HepG2 (cell line): ENCODE measurements around the gene PRDX3. TPM values are rescaled to one million over a fixed set of nuclear protein-coding genes. Genes with fewer than 3 reads are reported as not detected.
A peak's percentile ranks its signal among the peaks of the same experiment; 100 is the strongest.

ENCODE experiments used
- ARHGAP35 ChIP-seq: sonication (generic); formaldehyde crosslinking; IDR thresholded peaks from 2 replicates; pipeline ENCODE4 v1.9.0; 2022; ENCODE audit warnings: mild to moderate bottlenecking, inconsistent platforms, moderate library complexity, missing genetic modification reagents, borderline replicate concordance
- E2F1 ChIP-seq: sonication (generic); formaldehyde crosslinking; IDR thresholded peaks from 2 replicates; pipeline ENCODE4 v1.5.0; 2020; ENCODE audit warnings: missing genetic modification reagents
- NAIF1 ChIP-seq: sonication (generic); formaldehyde crosslinking; IDR thresholded peaks from 2 replicates; pipeline ENCODE4 v1.5.0; 2020; ENCODE audit warnings: mild to moderate bottlenecking, missing genetic modification reagents, borderline replicate concordance
- RBM22 ChIP-seq: fragments of 200-400 bp; formaldehyde crosslinking; optimal IDR thresholded peaks from 2 replicates; pipeline ENCODE3; 2017; ENCODE audit warnings: mild to moderate bottlenecking, low read length, moderate library complexity
- SSRP1 ChIP-seq: IDR thresholded peaks from 2 replicates; pipeline ENCODE4 v1.6.1; 2016; ENCODE audit warnings: control low read depth
- WIZ ChIP-seq: sonication (generic); formaldehyde crosslinking; IDR thresholded peaks from 2 replicates; pipeline ENCODE4 v1.5.1; 2020; ENCODE audit warnings: mild to moderate bottlenecking, missing genetic modification reagents
- ZBTB26 ChIP-seq: IDR thresholded peaks from 2 replicates; pipeline ENCODE4 v1.6.1; 2016; ENCODE audit warnings: missing compliant biosample characterization, missing genetic modification reagents, borderline replicate concordance
- ZBTB34 ChIP-seq: sonication (generic); formaldehyde crosslinking; IDR thresholded peaks from 2 replicates; pipeline ENCODE4 v1.8.0; 2022; ENCODE audit warnings: mild to moderate bottlenecking, missing genetic modification reagents
- ZFP1 ChIP-seq: IDR thresholded peaks from 2 replicates; pipeline ENCODE4 v1.6.1; 2016
- ZNF329 ChIP-seq: sonication (generic); formaldehyde crosslinking; IDR thresholded peaks from 2 replicates; pipeline ENCODE4 v1.9.0; 2021; ENCODE audit warnings: low read depth, mild to moderate bottlenecking, missing genetic modification reagents
- ZNF414 ChIP-seq: sonication (generic); formaldehyde crosslinking; IDR thresholded peaks from 2 replicates; pipeline ENCODE4 v1.5.0; 2020; ENCODE audit warnings: missing genetic modification reagents
- ZNF431 ChIP-seq: sonication (generic); formaldehyde crosslinking; IDR thresholded peaks from 2 replicates; pipeline ENCODE4 v1.9.0; 2022; ENCODE audit warnings: missing genetic modification reagents, low read depth, mild to moderate bottlenecking, borderline replicate concordance
- ZNF549 ChIP-seq: sonication (generic); formaldehyde crosslinking; IDR thresholded peaks from 2 replicates; pipeline ENCODE4 v1.5.0; 2020; ENCODE audit warnings: missing genetic modification reagents
- ZNF562 ChIP-seq: sonication (generic); formaldehyde crosslinking; IDR thresholded peaks from 2 replicates; pipeline ENCODE4 v1.8.0; 2022; ENCODE audit warnings: missing genetic modification reagents, borderline replicate concordance
- ZNF569 ChIP-seq: sonication (generic); formaldehyde crosslinking; IDR thresholded peaks from 2 replicates; pipeline ENCODE4 v1.5.0; 2020; ENCODE audit warnings: mild to moderate bottlenecking, missing genetic modification reagents, moderate library complexity, borderline replicate concordance
- ZNF572 ChIP-seq: sonication (generic); formaldehyde crosslinking; IDR thresholded peaks from 2 replicates; pipeline ENCODE4 v1.5.1; 2020; ENCODE audit warnings: mild to moderate bottlenecking, missing genetic modification reagents
- ZNF660 ChIP-seq: sonication (generic); formaldehyde crosslinking; IDR thresholded peaks from 2 replicates; pipeline ENCODE4 v1.5.1; 2020; ENCODE audit warnings: mild to moderate bottlenecking, low read depth, missing genetic modification reagents, borderline replicate concordance
- ZNF749 ChIP-seq: sonication (generic); formaldehyde crosslinking; IDR thresholded peaks from 2 replicates; pipeline ENCODE4 v1.8.0; 2022; ENCODE audit warnings: mild to moderate bottlenecking, missing genetic modification reagents, moderate library complexity, borderline replicate concordance
- ZNF800 ChIP-seq: sonication (generic); formaldehyde crosslinking; IDR thresholded peaks from 2 replicates; pipeline ENCODE4 v1.4.0; 2020; ENCODE audit warnings: missing genetic modification reagents
- ZSCAN31 ChIP-seq: sonication (generic); formaldehyde crosslinking; IDR thresholded peaks from 2 replicates; pipeline ENCODE4 v1.5.0; 2020; ENCODE audit warnings: low read depth, mild to moderate bottlenecking, missing genetic modification reagents
- ZSCAN5A ChIP-seq: sonication (generic); formaldehyde crosslinking; IDR thresholded peaks from 2 replicates; pipeline ENCODE4 v1.8.0; 2022; ENCODE audit warnings: mild to moderate bottlenecking, missing genetic modification reagents, borderline replicate concordance
- polyA plus RNA-seq, 8 experiments: library from polyadenylated mRNA; depleted of rRNA in 3 of 8; stranded (reverse) in 7 of 8; unstranded in 1 of 8; fragments of >200 nt; fragmentation: Illumina TruSeq in 4 of 8; extraction: Trizol in 4 of 8; gene quantifications; 2 replicates each; pipeline versions ENCODE4 v1.2.1 to v1.2.3, GENCODE V29; 2011 to 2016; ENCODE audit warnings: low read depth in 4 of 8, missing spikeins in 1 of 8, mixed read lengths in 1 of 8; ENCODE audit not compliant: insufficient read depth in 1 of 8
- total RNA-seq, 5 experiments: library from RNA; depleted of rRNA; stranded (reverse); fragments of >200 nt; fragmentation: Illumina TruSeq; extraction: Trizol; gene quantifications; 2 replicates each; pipeline ENCODE4 v1.2.3, GENCODE V29; 2016; ENCODE audit warnings: low read depth in 1 of 5

PRDX3 gene
- total and polyA plus RNA-seq, 2 of the 13 experiments (the other 11 are each of a cell fraction or from before 2014, with no cell fraction given): 407 to 565 TPM

GRCh38 chr10:119178372-119179119, at the start of gene PRDX3 (continued):
- TF ChIP-seq ZSCAN5A (CRISPR knock-in tag) (no peak), ZNF562 (CRISPR knock-in tag) (no peak), ZSCAN31 (peak; percentile 69), RBM22 (peak; percentile 47), ARHGAP35 (CRISPR knock-in tag) (no peak; the same call in 1 of the 2 replicates), ZBTB34 (CRISPR knock-in tag) (no peak), ZFP1 (no peak), ZNF572 (CRISPR knock-in tag) (no peak), ZNF569 (CRISPR knock-in tag) (no peak), ZNF431 (CRISPR knock-in tag) (no peak), ZBTB26 (peak; percentile 27; the same call in 1 of the 2 replicates), ZNF660 (CRISPR knock-in tag) (no peak), ZNF549 (CRISPR knock-in tag) (no peak), ZNF329 (CRISPR knock-in tag) (0 out of 2 replicates have a peak, but pooled peaks have one; percentile 65), WIZ (CRISPR knock-in tag) (peak; percentile 54; the same call in 1 of the 2 replicates), ZNF749 (CRISPR knock-in tag) (no peak; the same call in 1 of the 2 replicates), E2F1 (peak; percentile 66), SSRP1 (CRISPR knock-in tag) (no peak), ZNF800 (CRISPR knock-in tag) (no peak; the same call in 1 of the 2 replicates), NAIF1 (CRISPR knock-in tag) (0 out of 2 replicates have a peak, but pooled peaks have one; percentile 49), ZNF414 (peak; percentile 64; the same call in 1 of the 2 replicates)
